Hepatic stellate cell (primary cell): Measurements from ENCODE around the gene MAMLD1.

ENCODE experiments used
- DNase-seq: peaks from one replicate; pipeline ENCODE4 v3.0.0; 2011; ENCODE audit warnings: low spot score

Gene MAMLD1

GRCh38 chrX:150502979-150503897 is 140.1 kb downstream of the MAMLD1 start:
- no peak for DNase-seq

GRCh38 chrX:150503898-150504219 is 140.7 kb downstream of the MAMLD1 start:
- no peak for DNase-seq

- DNase-seq, result peak; percentile 29
Measured at GRCh38 chrX:150504397-150505182, 141.5 kb downstream of the MAMLD1 start.

GRCh38 chrX:150506020-150506419 is 142.9 kb downstream of the MAMLD1 start:
- no peak for DNase-seq

GRCh38 chrX:150506486-150506885 is 143.4 kb downstream of the MAMLD1 start:
- DNase-seq, result no peak

GRCh38 chrX:150507251-150507856 is 144.2 kb downstream of the MAMLD1 start:
- no peak for DNase-seq

- DNase-seq, result no peak
Measured at GRCh38 chrX:150508018-150508417, 144.9 kb downstream of the MAMLD1 start.

- DNase-seq, result no peak
Measured at GRCh38 chrX:150508451-150509367, 145.6 kb downstream of the MAMLD1 start.

GRCh38 chrX:150509703-150510102 is 146.6 kb downstream of the MAMLD1 start:
- no peak for DNase-seq

- DNase-seq, result no peak
Measured at GRCh38 chrX:150512461-150512901, 149.4 kb downstream of the MAMLD1 start.

- DNase-seq, result no peak
Measured at GRCh38 chrX:150513544-150513943, 150.4 kb downstream of the MAMLD1 start.

GRCh38 chrX:150514462-150514861 is 151.3 kb downstream of the MAMLD1 start:
- DNase-seq, result no peak

- DNase-seq, result no peak
Measured at GRCh38 chrX:150515801-150516200, 152.7 kb downstream of the MAMLD1 start.

GRCh38 chrX:150517303-150517910 is 154.3 kb downstream of the MAMLD1 start:
- DNase-seq, result peak; percentile 71

- no peak for DNase-seq
Measured at GRCh38 chrX:150522494-150522893, 159.4 kb downstream of the MAMLD1 start.

- DNase-seq, result no peak
Measured at GRCh38 chrX:150525061-150525919, 162.2 kb downstream of the MAMLD1 start.

- no peak for DNase-seq
Measured at GRCh38 chrX:150526692-150527091, 163.6 kb downstream of the MAMLD1 start.

- no peak for DNase-seq
Measured at GRCh38 chrX:150527108-150527507, 164.0 kb downstream of the MAMLD1 start.

- DNase-seq, result no peak
Measured at GRCh38 chrX:150529587-150529986, 166.5 kb downstream of the MAMLD1 start.

GRCh38 chrX:150530821-150531220 is 167.7 kb downstream of the MAMLD1 start:
- DNase-seq, result no peak
